HG03520 (cell line): ENCODE data around the gene ZNF280C.
"Not testable (repeated sequence)": the region's sequence is repeated elsewhere in the genome, so short reads cannot be mapped to it uniquely, and the experiment has no call there.

Experiments used
- ATAC-seq: cut with Tn5 transposase; IDR thresholded peaks from one replicate; pipeline ENCODE4 v1.9.1; 2021; ENCODE audit warnings: mild to moderate bottlenecking, moderate library complexity; ENCODE audit not compliant: unreplicated experiment

Gene ZNF280C

GRCh38 chrX:130262231-130262630, 6.5 kb downstream of the ZNF280C start:
- no peak for ATAC-seq

DNA sequence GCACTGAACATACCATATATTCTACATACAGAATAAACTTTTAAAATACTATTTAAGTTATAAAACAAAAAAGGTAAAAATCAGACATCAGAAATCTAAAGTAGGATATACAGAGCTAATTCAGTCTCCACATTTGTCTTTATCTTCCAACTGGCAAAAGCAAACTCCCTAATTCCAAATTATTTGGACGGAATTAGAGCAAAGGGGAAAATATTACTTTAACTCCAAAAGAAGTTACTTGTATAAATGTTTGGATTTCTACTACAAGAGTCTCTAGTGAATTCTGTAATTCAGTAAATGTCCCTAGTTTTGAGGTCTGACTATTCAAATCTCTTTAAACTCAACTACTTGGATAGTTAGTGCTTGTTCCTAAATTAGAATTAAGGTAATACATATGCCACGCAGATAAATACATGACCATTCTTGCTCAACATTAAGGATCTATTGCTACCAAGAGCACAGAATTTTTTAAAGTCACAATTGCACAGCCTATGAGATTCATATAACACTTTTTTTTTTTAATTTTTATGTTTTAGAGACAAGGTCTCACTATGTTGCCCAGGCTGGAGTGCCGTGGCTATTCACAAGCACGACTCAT, 7.3 kb downstream of the ZNF280C start:
- ATAC-seq: no peak

- ATAC-seq: no peak
Measured at GRCh38 chrX:130260316-130260715, 8.4 kb downstream of the ZNF280C start.

GRCh38 chrX:130253916-130254315, 14.8 kb downstream of the ZNF280C start:
- ATAC-seq: no peak

GRCh38 chrX:130251671-130252070, 17.0 kb downstream of the ZNF280C start:
- ATAC-seq: no peak

DNA sequence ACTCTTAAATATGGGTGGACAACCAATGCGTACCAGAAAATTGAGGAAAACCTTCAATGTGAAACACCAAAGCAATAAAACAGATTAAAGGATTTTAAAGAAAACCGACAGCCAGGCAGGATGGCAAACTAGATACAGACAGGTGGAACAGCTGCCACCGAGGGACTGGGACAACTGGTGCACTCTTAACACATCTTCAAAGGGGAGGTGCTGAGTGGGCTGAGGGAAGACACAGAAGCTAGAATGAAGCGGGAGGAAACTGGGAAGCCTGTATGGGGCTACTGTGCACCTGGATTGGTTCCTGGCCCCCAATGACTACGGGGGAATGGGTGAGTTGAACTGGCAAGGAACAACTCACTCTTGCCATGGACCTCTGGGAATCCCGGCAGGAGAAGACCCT, 20.7 kb downstream of the ZNF280C start:
- no peak for ATAC-seq

GRCh38 chrX:130246084-130246483, 22.6 kb downstream of the ZNF280C start:
- ATAC-seq: no peak

DNA sequence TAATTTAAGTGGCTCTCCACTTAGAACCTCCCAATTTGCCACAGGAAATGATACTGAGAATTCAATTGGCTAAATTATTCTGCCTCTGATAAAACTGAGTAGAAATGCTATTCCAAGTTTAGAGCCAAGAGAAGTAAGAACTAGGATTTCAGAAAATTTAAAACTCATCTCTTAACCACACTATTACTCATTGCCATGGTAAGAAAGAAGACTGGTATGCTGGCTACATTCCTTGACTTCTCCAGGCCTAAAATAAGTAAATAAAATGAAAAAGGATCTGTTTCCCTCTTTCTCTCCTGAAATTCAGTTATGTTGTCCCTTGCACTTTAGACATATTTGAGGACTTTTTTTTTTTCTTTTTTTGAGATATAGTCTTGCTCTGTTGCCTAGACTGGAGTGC, 23.3 kb downstream of the ZNF280C start:
- ATAC-seq: no peak

GRCh38 chrX:130231184-130231583, 37.5 kb downstream of the ZNF280C start:
- not testable (repeated sequence) for ATAC-seq

DNA sequence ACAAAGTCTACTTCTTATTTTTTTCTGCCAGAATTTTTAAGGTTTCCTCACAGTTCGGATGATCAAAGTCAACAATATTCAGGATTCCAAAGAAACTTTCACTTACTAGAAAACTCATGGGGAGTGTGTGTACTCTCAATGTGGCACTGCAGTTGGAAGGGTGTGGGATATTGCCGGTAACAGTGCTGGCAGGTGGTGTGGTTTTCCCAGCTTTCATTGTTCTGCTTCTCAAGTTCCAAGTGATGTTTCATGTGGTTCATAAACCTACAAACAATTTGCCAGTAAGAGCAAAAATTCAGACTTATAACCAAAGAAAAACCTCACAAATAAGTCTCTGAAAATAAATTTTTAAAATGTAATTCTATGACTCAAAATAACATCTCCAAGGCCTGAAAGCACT, 39.8 kb downstream of the ZNF280C start:
- no peak for ATAC-seq

GRCh38 chrX:130224810-130225209, 43.9 kb downstream of the ZNF280C start:
- no peak for ATAC-seq

- no peak for ATAC-seq
Measured at GRCh38 chrX:130216320-130216719, 52.4 kb downstream of the ZNF280C start.

DNA sequence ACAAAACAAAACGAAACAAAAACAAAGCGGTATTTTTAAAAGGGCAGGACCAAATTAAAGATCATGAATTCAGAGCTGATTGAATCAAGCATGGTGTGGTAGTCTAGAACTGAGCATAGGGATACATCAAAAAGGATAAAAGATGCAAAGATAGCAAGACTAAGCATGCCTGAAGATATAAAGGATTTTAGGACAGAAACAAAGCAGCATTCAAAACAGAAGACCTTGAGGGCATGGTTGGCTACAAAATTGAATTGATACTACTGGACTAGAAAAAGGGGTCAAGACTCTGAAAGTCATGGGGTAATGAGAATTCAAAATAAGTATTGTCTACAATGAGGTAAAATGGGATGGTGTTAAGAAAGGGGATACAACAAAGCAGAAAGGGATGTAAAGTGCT, 55.3 kb downstream of the ZNF280C start:
- ATAC-seq: no peak

DNA sequence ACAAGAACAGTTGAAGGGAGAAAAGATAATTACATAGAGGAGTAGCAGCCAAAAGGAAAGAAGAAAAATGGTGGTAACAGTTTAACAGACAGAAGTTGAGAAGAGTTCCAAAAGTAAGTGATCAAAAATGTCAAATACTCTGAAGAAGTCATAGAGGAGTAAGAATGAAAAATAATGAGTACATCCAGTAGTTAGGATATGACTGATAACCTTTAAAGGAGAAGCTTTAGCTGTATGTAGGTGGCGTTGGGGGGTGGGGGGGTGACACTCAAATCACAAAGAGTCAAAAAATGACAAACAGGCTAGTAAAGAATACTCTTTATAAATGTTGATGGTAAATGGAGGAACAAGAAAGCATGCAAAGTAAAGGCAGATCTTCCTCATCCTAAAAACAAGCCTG, 56.3 kb downstream of the ZNF280C start:
- ATAC-seq: no peak

GRCh38 chrX:130211415-130212186, 57.1 kb downstream of the ZNF280C start:
- no peak for ATAC-seq

DNA sequence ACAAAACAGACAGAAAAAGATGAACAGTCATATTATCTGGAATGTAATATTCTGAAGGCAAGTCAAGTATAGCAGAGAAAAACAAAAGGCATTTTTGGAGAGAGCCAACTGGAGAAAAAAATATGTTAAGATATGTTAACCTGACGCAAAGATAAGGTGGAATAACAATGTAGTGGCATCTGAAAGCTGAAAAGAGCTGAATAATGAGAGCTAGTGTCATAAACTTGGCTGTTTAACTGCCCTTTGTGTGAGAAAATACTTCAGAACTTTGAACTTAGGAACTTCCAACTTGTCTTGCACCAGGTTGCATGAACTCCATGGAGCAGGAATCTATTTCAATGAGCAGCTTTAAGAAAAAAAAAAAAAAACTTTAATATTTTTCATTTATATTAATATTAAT, 64.1 kb downstream of the ZNF280C start:
- ATAC-seq: no peak

- no peak for ATAC-seq
Measured at GRCh38 chrX:130197464-130197863, 71.2 kb downstream of the ZNF280C start.

GRCh38 chrX:130196466-130196865, 72.2 kb downstream of the ZNF280C start:
- ATAC-seq: no peak

GRCh38 chrX:130190801-130191200, 77.9 kb downstream of the ZNF280C start:
- no peak for ATAC-seq

DNA sequence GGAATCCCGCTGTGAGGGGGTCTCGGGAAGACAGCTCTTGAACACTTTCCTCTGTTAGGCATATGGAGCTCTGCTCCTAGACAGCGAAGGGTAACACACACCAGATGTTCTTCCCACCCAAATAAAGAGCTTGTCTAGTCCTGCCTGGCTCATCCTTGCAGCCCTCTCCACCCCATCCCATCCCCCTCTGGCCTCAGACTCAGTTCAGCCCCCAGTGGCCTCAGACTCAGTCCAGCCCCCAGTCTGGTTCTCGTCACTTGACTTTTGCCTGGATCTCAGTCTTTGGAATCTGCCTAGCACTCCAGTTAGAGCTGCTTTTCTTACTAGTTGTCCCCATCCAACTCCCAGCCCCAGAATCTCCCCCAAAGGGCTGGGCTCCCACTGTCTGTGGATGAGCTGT, 82.0 kb downstream of the ZNF280C start:
- ATAC-seq: no peak

GRCh38 chrX:130184857-130185256, 83.8 kb downstream of the ZNF280C start:
- ATAC-seq: no peak

DNA sequence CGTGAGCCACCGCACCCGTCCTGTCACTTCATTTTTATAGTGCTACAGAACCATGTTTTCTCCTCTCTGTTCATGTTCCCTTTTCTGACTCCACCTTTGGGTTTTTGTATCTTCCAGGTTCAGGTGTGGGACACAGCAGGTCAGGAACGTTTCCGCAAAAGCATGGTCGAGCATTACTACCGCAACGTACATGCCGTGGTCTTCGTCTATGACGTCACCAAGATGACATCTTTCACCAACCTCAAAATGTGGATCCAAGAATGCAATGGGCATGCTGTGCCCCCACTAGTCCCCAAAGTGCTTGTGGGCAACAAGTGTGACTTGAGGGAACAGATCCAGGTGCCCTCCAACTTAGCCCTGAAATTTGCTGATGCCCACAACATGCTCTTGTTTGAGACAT, 84.5 kb downstream of the ZNF280C start:
- no peak for ATAC-seq
